CD4-positive, alpha-beta T cell treated with Interleukin-15 for 1 hour (primary cell): ENCODE data around the gene SNAP25.

Experiments
- DNase-seq: peaks from one replicate; pipeline ENCODE4 v3.0.0-alpha.2; 2020

SNAP25 gene

DNA sequence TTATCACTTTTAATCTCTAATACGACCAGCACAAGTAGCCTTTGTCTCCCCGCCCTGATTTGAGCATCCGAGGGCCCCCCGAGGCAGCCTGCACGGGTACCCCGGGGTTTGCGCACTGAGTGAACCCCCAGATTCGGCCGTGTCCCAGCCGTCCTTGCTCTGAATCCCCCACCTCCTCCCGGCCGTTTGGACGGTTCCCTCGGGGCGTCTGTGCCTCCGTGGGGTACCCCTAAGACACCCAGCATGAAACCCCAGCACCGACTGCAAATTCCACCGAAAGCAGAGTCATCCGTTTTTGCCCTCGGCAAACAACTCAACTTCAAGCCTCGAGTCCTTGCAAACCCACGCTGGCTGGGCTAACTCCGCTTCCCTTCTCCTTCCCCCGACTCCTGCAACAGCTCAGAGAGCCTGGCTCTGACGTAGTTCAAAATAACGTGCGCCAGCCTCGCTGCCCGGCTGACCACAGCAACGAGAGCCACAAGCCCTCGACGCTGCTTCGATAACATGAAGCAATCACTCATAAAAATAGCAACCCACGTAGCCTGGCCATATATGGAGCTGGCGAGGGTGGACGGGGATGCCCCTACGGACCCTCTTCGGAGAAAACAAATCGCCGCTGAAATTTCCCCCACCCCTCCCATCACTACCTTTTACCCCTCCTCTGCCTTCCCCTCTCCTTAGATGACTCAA is 764 bp upstream of the SNAP25 start:
- peak; percentile 17 for DNase-seq

DNA sequence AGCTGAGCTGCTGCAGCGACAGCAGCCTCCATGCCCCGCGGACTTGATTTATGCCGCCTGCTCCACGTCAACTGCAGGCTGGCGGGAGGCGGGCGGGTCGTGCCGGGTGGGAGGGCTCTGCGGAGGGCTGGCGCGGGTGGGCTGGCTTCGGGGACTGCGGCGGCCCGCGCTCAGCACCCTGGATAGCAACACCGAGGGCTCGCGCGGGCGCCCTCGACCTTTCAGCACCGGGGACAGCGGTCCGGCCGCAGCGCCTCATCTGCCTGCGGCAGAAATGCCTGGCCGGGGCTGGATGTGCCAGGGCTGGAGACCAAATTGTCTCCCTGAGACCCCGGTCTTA is 792 bp downstream of the SNAP25 start:
- DNase-seq = peak; percentile 36

DNA sequence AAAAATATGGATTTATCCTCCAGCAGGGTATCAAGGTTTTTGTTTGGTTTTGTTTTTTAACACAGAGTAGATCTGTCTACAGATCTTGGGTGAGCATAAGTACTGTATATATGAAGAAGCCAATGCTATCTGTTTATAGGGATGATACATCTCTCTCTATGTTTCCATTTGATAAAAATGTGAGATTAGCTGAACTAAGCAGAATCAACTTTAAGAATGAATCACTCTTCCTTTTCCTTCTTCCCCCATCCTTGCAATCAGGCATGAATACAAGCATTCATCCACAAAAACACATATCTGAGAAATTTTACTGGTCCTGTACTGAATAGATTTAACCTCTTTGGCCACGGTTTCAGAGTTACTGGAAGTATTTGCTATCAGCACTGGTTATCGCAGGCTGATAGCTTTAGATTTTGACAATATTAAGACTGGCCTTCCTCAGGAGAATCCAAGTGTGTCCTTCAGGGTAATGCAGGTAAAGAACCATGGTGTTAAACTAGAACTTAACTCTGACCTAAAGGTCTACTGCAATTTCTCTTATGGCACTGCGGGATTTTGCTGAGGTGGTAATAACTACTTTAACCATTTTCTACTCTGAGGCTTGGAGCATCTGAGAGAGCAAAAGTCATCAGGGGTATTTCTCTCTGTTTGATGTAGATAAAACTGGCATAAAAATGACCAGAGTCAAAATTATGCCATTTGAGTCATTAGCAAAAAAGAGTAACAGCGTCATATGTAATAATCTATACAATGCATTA is 1.5 kb downstream of the SNAP25 start:
- no peak for DNase-seq

DNA sequence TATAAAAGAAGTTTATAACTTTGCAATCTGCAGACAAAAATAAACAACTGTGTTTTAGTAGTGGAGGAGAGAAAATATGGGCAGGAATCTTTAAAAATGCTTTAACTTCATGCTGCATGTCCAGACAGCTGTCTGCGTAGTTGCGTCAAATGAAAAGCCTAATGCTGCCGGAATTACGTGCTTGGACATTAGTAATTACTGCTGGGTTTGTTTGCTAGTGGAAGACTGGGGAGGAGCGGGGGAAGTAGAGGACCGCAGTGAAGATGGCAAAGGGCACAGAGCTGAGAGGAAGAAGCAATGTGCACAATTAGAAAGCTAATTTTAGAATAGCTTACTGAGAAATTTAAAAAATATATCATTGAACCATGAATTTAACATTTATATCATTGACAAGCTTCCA is 2.4 kb downstream of the SNAP25 start:
- DNase-seq = no peak

DNA sequence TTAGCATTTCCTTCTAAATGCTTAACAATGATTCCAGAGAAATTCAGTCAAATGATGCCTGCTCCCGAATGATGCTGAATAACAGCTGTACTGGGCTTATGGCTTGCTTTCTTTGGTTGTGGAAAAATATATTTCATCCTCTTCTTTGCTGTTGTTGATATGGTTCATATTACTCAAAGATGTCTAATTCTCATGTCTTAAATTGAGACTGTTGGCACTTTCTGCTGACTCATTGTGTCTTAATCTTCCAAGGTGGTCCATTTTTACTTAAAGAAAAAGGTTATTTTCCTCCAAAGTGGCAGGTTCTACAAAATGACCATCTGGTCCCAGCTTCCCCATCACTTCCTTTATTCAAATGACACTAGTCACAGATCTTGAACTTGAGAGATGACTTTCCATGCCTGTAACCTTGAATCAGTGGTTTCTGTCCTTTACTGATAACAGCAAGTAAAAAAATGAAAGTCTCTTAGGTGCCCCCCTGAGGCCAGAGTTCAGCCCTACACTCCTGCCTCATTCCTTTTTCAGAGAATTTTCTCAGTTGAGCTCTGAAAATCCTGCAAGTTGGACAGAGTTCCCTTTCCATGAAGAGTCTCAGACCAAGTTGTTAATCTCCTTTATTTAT is 6.9 kb downstream of the SNAP25 start:
- DNase-seq = no peak

DNA sequence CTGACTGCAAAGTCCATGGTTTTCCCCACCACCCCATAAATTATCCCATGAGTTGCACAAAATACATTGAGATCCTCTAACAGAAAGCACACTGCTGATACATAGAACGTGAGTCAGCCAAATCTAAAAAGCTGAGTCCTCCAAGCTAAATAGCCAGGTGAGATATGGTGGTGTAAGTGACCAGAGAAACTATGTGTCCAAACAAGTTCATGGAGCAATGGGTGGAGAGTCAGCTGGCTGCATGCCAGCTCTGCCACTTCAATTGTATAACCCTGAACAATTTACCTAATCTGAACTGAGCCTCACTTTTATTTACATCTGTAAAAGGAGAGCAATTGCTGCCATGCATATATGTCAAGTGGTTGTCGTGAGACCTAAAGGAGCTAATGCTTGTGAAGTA is 9.7 kb downstream of the SNAP25 start:
- no peak for DNase-seq

DNA sequence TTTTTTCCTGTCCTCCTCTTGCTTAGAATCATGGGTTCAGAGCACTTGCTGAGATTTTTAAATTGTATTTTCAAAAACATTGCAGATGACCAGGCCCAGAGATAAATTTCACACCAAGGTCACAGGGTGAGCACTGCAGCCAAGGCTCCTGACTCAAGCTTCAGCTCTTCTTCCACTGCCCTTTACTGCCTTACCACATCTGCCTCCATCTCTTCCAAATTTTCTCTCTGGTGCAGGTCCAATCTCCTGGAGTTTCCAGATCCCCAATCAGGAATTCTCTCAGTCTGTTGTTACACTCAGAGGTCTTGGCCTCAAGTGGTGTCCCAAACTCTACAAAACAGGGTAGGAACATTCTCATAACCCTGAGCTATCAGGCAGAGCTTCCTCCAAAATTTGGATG is 12.7 kb downstream of the SNAP25 start:
- DNase-seq = no peak

DNA sequence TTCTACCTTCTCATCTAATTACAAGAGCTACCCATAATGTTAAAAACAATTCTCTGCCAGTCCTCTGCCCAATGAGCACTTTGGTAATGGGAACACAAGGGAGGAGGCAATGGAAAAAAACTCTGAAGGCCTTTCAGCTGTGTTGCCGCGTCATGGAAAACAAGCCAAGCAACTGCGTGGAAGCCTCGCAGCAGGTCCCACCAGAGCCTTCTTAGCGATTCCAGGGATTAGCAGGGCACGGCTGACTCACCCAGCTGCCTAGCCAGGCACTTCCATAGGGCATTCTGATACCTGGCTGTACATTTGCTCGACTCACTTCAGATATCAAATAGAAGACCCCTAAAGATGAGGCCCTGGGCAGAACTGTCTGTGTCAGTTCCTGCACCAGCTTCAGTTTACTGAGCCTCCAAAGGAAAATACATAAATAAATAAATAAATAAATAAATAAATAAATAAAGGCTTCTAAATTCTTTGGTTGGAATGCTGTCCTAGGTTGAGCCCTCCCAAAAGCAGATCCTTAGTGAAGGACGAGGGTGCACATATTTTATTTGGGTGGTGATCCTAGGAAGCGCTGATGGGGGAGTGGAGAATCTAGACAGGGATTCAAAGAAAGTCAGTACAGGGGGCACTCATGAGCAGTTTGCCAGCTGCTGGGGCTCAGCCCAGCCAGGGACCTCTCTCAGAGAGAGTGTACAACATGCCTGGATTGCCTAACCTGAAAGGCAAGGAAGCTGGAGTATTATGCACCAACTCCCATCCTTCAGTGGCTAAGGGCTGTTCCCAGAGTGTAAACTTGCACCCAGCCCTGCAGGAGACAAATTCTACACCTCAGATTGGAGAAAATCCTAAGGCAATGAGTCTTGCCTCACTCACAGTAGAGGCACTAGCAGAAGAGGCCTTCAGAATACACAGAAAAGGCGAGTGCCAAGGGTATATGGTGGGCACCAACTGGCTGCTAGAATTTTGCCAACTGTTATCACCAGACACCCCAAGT is 18.2 kb downstream of the SNAP25 start:
- no peak for DNase-seq

DNA sequence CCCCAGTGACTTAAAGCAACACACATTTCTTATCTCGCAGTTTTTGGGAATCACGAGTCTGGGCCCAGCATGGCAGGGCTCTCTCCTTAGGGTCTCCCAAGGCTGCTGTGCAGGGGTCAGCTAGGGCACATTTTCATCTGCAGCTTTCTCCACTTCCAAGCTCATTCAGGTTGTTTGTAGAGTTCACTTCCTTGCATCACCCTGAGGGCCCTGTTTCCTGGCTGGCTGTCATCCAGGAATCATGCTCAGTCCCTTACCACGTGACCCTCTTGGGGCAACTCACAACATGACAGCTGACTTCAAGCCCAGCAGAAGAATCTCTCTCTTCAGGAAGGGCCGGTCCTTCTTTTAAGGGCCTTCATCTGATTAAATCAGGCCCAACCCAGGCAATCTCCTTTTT is 21.3 kb downstream of the SNAP25 start:
- DNase-seq = no peak

DNA sequence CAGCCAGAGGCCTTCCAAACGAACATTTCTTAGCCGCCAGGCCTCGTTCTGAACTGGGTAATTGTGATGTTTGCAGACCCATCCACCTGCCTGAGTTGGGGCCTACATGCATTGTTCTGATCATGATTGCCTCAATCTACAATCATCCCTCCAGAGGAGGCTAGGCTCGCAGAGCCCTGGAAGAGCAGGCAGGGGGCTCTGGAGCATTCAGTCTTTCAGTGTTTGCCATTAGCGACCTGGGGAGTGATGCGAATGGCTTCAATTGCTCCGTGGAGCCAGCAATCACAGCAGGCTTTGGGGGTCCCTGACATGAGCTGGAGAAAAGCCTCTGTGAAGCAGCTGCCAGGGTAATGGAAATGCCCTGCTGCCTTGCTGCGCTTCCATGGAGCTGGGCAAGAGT is 22.0 kb downstream of the SNAP25 start:
- DNase-seq = no peak

DNA sequence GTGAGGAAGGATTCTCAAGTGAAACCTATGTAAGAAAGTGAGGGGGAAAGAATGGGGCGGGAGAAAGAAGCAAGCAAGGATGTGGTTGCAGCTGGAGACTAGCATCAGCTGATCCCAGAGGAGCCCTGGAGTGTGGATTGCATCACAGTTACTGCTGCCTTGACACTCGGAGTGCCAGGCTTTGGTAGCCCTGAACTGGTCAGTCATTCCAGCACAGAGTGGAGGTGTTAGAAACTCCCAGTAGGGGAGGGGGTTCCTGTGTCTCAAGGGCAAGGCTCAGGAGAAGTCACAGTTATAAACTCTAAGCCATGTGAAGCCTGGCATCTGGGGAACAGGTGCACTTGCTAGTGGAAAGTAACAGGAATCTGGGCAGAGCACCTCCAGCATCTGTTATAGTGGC is 23.5 kb downstream of the SNAP25 start:
- no peak for DNase-seq

DNA sequence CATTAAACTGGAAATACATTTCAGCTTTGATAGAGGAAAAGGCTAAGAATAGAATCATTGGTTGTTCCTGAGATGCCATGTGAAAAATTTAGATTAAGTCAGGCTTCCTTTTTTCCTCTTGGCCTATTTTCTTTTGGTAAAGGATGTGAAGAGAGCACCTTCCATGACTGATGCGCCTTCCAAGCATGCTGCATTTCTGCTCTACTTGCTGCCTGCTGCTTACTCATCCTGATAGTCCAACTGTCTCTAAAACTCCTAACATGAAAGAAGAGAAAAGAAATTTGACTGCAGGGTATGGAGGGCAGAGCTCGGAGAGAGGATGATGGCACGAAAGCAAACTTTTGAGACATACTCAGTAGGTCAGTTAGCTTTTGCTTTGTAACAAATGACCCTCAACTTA is 28.8 kb downstream of the SNAP25 start:
- DNase-seq = no peak

DNA sequence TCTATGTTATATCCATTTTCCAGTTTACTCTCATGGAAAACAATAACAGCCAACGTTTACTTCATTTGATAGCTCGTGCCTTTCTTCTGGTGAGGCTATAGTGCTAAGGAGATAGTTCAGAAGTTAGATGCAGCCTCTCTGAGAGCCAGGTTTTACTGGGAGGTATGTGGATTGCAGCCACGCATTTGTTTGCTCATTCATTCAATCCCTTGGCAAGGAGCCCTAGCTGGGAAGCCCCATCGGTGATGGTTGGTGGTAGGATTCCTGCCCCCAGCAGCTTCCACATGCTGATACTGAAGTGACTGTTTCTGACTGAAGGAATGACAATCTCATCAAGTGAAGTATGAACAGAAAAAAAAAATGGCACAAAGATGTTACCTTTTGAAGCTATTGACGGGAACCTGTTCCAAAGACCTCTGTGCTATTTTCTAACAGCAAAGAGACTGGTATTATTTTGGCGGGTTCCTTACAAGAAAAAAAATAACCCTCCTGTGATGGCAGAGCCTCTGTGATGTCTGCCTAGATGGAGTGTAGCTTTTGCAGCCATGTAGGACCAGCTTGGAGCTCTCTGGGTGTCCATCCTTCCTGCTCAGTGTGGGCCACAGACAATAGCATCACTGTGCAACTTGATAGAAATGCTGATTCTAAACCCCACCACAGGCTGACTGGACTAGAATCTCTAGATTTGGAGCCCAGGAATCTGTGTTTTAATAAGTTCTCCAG is 30.6 kb downstream of the SNAP25 start:
- DNase-seq = no peak

DNA sequence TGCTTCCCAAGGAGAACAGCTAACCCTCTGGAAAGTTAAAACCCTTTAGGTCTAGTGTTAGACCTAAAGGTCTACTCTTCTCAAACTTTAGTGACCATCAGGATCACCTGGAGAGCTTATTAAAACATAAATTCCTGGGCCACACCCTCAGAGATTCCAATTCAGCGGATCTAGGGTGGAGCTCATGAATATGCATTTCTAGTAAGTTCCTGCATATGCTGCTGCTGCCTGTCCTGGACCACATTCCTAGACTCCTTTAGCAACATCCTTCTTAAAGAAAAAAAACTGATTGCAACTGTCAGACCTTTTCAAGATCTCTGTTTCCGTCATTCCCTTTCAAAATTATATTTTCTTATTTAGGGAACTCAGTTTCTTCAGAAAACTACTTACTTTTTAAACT is 31.2 kb downstream of the SNAP25 start:
- DNase-seq = no peak

DNA sequence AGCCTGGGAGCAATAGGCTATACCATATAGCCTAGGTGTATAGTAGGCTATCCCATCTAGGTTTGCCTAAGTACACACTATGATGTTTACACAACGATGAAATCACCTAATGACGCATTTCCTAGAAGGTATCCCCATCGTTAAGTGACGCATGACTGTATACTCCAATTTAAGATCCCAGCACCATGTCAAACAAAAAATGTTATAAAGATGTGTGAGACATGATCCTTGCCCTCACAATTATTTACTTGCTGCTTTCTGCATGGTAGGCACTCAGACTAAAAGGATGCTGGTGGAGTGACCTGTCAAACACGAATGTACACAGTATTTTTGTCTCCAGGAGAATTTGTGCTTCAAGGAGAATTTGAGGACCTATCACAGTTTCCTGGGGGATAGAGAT is 32.3 kb downstream of the SNAP25 start:
- DNase-seq = no peak

DNA sequence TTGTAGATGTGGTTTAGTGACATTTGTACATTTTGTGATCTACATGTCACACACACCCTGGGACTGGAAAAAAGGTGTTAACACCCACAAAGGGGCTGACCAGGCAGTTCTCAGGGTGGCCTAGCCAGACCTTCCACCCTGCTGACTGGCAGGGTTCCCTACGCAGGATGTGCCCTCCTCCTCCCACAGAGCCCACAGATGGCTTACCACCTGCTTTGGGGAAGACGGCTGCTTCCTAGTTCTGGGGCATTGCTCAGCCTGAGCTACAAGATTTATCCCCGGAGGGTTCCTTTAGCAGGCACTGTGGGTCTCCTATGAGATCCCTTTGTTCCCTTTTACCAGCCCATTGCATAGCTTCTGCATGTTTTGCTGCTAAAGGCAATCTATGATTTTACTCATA is 35.1 kb downstream of the SNAP25 start:
- DNase-seq = no peak

DNA sequence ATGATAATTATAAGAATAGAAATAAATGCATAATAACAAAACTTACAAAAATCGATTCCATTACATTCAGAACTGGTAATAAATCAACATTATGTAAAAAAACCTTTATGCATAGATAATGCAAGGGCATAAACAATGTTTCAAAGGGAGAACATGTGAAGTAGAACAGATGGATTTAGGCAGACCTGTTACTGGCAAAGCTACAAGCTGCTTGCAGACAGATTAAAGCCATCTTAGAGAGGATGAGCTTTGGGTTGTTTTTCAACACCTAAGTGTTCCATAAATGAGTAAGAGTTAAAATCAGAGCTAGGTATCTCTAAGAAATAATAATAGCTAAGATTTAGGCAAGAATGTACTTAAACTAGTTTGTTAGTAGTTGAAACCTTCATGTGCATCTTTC is 37.2 kb downstream of the SNAP25 start:
- DNase-seq = no peak

DNA sequence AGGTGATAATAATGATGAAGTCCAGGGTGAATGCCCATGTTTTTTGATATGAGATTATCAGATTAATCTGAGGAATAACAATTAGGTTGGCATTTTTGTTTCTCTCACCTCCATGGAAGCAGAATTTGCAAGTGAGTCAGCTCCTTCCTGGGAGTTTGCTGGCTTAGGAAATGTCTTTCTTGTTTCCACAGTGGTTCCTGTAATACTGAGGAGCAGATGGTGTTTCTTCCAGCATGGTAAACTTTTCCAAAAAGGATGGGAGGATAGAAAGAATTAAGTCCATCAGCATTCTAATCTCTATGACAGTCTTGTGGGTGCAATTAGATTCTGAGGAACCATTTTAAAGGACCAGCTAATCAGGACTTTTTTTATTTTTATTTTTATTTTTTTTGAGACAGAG is 40.5 kb downstream of the SNAP25 start:
- DNase-seq = no peak

DNA sequence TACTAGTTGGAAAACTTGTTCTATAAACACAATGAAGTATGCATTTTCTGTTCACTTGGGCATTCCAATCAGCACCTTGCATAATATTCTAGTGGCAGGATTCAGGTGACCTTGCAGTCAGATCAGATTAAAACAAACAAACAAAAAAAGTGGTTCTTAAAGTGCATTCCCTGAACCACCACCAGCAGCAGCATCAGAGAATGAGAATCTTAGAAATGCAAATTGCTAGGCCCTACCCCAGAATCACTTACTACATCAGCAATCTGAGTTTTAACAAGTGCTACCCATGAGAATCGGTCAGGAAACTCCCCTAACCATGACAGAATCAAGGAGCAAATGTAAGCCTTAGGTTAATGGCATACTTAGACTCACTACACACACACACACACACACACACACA is 41.7 kb downstream of the SNAP25 start:
- no peak for DNase-seq

DNA sequence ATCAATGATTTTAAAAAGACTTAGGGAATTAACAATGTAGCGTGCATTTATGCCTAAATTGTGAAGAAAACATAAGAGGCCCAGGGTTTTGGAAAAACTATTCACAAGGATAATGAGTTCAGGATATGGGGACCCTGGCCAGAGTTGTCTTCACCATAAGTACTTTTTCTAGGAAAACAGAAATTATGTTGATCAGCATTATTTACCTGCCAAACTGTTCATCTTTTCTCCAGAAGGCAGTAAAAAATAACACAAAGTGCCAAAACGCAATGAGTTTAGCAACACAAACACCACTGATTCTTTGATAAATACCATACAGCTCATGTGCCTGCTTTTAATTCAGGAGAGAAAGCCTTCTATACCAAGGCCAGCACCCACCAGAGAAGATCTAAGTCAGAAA is 43.1 kb downstream of the SNAP25 start:
- no peak for DNase-seq

DNA sequence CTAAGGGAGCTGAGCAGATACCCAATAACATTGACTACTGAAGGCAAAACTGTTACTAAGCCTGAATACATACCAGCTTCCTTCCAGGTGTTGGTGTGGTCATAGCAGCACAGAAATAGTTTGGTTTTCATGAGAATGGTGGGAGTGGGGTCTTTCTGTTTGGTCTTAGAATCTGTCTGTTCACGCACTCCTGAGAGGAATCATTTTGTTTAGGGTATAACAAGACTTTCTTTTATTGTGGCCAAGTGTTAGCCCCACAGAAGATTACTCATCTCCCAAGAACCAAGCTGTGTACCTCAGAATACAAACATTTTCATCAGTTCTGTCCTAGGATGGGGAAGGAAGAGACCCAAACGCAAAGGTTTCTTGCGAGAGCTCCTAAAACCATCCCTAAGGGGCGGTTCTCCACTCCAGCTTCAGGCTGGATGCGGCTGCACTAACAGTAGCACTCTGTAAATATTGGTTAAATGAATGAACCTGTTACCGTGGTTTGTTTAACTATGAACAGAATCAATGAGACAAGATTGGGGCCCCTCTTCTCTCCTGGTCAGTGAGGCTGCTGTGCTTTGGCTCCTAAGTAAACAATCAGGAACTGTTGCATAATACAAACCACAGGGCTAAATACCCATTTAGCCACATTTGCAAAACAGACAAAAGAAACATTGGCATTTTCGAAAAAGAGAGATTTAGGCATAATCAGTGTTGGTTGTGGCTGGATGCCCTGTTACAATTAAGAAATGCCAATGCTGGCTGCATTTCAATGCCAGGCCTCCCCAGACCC is 44.9 kb downstream of the SNAP25 start:
- no peak for DNase-seq

DNA sequence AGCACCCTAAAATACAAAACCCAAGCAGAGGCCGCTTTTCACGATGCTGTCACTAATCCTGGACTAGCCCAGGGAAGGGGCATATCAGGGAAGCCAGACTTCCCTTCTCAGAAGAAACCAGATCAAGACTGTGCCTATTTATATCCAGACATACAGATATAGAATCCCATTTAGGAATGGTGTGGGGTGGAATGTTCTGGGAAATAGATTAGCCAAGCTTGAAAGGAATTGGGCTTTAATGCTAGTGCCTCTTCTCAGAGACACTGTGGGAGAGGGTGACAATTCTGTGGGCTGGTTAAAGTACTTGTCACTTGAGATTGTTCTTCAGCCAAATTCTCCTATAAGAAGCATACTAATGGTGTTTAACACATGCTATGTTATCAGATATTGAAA is 45.5 kb downstream of the SNAP25 start:
- no peak for DNase-seq
